Keratinocyte (primary cell): ENCODE data around the gene ELMO3.

ENCODE experiments used
- EZH2 ChIP-seq: IDR thresholded peaks from one replicate; pipeline ENCODE4 v1.6.1; 2012; ENCODE audit warnings: inconsistent platforms, mild to moderate bottlenecking, low read length, moderate library complexity
- TF ChIP-seq, protein P1 (sequence below), 3 experiments: IDR thresholded peaks in 1 of 3; conservative IDR thresholded peaks in 1 of 3; optimal IDR thresholded peaks in 1 of 3; 2 replicates in 2 of 3; 3 replicates in 1 of 3; pipeline versions ENCODE3 to v1.5.1; 2011; ENCODE audit warnings: low read length in 3 of 3, mild to moderate bottlenecking in 3 of 3, moderate library complexity in 2 of 3, control low read depth in 1 of 3, inconsistent platforms in 1 of 3; ENCODE audit not compliant: insufficient read depth in 2 of 3; ENCODE audit errors: extremely low read depth in 1 of 3

DNA sequence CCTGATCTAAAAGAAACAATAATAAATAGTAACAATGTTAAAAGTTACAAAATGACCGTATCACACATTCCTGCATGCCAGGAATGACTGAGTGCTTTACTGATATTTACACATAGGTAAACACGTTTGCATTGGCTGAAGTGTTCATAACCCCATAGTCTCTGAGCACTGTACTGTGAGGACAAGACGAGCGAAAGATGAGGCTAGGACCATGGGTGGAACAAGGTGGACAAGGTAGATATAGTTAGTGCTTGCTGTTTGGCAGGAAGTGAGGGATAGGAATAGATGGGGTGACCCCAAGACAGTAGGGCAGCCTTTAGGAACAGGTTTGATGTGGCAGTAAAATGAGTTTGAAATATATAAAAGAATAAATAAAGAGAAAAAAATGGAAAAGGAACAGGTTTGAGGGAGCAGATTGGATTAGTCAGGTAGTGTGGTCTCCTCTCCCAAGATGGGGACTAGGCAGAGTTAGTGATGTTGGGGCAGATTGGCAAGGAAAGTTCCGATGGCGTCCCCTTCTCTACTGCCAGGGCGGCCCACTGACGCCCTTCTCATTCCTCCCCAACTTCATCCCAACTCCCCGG is 7.4 kb upstream of the ELMO3 start:
- TF ChIP-seq, protein P1, sequence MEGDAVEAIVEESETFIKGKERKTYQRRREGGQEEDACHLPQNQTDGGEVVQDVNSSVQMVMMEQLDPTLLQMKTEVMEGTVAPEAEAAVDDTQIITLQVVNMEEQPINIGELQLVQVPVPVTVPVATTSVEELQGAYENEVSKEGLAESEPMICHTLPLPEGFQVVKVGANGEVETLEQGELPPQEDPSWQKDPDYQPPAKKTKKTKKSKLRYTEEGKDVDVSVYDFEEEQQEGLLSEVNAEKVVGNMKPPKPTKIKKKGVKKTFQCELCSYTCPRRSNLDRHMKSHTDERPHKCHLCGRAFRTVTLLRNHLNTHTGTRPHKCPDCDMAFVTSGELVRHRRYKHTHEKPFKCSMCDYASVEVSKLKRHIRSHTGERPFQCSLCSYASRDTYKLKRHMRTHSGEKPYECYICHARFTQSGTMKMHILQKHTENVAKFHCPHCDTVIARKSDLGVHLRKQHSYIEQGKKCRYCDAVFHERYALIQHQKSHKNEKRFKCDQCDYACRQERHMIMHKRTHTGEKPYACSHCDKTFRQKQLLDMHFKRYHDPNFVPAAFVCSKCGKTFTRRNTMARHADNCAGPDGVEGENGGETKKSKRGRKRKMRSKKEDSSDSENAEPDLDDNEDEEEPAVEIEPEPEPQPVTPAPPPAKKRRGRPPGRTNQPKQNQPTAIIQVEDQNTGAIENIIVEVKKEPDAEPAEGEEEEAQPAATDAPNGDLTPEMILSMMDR (optimal IDR thresholded peaks at IDR 0.05 in 1 of 3, IDR thresholded peaks at IDR 0.05 in 1 of 3, conservative IDR thresholded peaks at IDR 0.05 in 1 of 3; ENCODE audit: extremely low read depth in 1 of 3, insufficient read depth in 2 of 3, low read length in 3 of 3): no peak
- no peak for TF ChIP-seq EZH2
